GM21367 (cell line): ENCODE data around the gene OR5M11.
"Not testable (repeated sequence)": the region's sequence is repeated elsewhere in the genome, so short reads cannot be mapped to it uniquely, and the experiment has no call there.

ENCODE experiments used
- ATAC-seq: cut with Tn5 transposase; IDR thresholded peaks from one replicate; pipeline ENCODE4 v1.9.1; 2021; ENCODE audit not compliant: unreplicated experiment

Gene OR5M11

DNA sequence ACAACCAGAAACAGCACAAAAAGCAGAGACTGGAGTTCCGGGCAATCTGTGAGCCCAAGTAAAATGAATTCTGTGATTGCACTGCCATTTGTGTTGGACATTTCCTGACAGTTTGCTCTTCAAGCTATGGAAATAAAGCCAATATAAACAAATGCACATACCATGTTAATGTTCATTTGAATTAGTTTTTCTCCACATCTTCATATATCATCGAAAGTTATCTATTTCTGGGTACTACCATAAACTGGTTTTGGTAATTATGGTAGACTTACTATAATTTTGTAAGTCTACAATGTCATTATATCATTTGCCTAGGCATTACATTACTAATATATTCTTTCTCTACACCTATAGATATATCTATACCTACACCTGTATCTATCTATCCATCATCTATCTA, at the start of gene OR5M11:
Gene OR5M11, minus strand, starts transcription at position 101 of the 400 bp plus-strand sequence. Its CDS starts 0 bp downstream, at position 101.
- ATAC-seq: no peak

DNA sequence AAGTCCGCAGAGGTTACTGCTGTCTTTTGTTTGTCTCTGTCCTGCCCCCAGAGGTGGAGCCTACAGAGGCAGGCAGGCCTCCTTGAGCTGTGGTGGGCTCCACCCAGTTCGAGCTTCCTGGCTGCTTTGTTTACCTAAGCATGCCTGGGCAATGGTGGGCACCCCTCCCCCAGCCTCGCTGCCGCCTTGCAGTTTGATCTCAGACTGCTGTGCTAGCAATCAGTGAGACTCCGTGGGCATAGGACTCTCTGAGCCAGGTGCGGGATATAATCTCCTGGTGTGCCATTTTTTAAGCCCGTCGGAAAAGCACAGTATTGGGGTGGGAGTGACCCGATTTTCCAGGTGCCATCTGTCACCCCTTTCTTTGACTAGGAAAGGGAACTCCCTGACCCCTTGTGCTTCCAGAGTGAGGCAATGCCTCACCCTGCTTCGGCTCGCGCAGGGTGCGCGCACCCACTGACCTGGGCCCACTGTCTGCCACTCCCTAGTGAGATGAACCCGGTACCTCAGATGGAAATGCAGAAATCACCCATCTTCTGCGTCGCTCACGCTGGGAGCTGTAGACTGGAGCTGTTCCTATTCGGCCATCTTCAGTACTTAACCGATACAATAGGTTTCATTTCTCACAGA, 49.1 kb upstream of the OR5M11 start:
- not testable (repeated sequence) for ATAC-seq

DNA sequence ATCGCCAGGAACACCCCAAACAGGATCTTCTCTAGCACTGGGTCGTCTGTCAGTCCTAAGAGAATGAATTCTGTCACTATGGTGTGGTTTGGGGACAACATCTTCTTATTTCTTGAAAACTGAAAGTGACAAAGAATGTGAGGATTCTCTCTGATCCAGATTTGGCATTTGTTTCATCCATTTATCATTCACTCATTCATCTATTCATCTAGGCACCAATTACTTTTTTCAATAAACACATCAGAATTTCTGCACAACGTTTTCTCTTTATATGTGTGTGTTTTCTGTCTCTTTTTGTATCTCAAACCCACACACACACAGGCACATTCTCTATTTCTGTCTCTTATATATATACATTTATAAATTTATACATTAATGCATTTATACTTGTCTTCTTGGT, 34.6 kb upstream of the OR5M11 start, which contains the start of gene OR5M10:
Gene OR5M10, minus strand, starts transcription at position 101 of the 400 bp plus-strand sequence. Its CDS starts 0 bp downstream, at position 101.
- ATAC-seq: no peak

DNA sequence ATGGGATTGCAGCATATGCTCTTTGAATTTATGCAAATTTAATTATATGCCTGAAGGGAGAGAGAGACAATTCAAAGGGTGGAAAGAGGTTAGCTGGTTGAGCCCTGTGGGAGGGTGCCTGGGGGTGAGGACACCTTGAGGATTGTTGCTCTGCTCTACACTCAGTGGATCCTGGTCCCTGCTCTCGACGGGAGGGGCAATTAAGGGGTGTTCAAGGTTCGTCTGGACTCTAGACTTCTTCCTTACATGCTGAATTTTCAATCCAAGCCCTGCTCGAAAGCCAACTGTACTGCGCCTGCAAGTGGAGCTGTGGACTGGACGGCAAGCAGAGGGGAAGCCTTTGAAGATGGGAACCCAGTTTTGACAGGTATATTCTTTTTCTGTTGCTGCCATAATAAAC, 15.5 kb upstream of the OR5M11 start:
- ATAC-seq: no peak

DNA sequence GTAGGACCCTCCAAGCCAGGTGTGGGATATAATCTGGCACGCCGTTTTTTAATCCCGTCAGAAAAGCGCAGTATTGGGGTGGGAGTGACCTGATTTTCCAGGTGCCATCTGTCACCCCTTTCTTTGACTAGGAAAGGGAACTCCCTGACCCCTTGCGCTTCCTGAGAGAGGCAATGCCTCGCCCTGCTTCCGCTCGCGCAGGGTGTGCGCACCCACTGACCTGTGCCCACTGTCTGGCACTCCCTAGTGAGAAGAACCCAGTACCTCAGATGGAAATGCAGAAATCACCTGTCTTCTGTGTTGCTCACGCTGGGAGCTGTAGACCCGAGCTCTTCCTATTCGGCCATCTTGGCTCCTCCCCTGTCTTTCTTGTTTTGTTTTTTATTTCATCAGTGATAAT, 11.6 kb upstream of the OR5M11 start:
- ATAC-seq: not testable (repeated sequence)

DNA sequence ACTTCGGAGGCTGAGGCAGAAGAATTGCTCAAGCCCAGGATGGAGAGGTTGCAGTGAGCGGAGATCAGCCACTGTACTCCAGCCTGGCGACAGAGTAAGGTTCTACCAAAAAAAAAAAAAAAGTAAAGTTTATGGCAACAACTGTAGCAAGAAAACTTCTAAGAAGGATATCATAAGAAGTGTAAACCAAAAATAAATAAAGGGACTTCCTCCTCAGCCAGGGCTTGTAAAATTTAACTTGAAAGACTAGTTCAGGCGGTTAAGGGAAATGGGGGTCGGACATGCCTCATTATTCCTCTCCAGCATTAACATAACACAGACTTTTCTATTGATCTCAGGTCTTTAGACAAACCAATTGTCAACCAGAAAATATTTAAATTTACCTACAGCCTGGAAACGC, 2.5 kb upstream of the OR5M11 start:
- no peak for ATAC-seq

DNA sequence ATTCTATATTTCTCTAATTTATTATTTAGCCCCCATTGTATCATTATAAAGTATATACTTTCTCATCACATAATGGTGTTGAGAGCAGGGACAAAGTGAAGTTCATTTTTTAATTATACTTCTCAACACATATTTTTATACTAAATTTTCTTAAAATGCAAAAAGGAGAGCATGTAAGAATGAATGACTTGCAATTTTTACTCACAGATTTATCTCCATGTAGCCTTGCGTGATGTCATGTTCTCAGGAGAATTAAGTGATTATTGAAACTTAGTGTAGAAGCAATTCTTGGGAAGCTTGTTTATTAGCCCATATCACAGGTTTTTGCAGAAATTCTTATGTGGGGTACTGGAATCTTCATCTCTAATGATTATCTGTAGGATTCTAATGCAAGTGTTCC, 682 bp upstream of the OR5M11 start:
- ATAC-seq: no peak

DNA sequence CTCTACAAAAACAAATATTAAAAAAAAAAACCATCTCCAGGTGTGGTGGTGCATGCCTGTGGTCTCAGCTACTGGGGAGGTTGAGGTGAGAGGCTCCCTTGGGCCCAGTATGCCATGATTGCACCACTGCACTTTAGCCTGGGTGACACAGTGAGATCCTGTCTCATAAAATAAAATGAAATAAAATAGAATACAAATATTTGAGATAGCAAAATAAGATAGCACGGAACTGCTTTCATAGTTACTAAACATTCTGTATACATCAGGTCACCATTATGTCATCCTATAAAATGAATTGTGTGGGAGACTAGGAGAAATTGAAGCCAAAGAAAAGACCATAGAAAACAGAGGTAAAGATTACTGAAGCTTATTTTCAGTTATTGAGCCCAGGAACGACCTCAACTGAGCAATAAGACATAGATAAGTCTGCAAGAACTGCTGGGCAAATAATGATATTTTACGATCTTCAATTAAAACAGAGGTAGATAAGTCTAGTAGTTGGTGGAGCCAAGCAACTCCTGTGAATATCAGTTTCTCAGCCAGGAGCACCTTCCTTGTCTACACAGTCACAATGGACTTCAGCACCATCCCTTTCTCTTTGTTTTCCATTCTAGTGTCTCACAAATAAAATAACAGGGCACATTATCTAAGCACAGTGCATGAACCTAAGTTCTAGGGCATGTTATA, 9.9 kb downstream of the OR5M11 start:
- ATAC-seq: no peak

DNA sequence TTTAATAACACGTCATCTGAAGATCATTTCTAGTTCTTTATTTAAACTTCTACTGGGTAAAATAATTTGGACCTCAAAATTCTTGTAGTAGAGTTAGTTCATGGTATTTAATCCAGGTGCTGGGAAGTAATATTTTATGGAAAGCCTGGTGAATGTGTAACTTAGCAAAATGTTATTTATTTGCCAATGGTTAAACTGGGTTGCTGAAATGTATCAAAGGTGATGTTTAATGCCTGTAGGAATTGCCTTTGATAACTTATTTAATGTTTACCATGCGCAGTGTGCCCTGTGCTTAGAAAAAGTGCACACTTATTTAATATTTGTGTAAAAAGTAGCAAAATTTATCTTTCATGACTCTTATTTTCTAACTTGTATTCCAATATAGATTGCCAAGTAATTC, 11.2 kb downstream of the OR5M11 start:
- ATAC-seq: no peak

DNA sequence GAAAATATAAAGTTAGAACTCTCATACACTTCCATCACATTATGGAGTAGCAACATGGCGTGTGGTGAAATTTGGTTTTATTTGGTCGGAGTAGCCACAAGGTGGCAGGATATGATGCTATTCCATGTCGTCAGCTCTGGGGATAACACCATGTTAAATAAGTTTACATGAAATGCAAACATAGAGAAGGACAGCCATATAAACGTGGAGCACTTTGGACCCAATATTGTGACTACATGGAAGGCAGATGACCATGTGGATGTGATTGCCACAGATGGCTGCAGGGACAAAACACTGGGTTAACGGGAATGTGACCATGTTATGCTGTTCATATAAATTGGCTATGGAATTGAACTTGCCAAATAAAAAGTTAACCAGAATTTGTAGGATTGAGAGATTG, 21.0 kb downstream of the OR5M11 start:
- ATAC-seq: no peak

DNA sequence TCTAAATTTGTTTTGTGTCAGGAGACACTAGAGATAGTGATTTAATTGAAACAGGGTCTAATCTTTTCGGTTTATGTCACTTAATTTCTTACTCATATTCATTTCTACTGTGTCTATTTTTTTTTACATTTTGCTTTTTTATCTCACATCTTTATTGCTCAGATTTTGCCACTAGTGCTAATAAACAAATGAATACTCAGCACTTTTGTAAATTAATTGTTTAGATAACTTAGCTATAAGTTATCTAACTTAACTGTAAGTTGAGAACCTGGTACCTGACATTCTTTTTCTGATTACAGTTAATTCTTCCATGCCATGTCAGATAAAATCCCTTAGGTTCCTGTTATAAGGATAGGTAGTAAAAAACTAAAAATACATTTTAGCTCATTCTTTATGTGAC, 29.8 kb downstream of the OR5M11 start:
- ATAC-seq: no peak

DNA sequence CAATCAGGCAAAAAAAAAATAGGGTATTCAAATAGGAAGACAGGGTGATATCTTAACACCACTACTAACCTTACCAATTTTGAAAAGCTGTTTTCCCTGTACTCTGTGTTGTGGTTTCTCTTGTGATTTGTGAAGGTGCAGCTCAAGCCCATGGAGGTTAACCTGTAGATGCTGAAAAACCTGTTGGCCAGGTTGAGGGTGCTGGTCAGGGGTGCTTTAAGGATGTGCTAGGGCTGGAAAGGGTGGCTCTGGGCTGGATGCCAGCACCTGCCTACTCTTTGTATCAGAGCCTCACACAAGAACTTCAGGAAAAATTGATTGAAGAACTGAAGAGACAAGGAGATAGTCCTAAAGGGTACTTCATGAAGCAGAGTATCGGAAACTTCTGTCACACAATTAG, 33.6 kb downstream of the OR5M11 start:
- no peak for ATAC-seq

DNA sequence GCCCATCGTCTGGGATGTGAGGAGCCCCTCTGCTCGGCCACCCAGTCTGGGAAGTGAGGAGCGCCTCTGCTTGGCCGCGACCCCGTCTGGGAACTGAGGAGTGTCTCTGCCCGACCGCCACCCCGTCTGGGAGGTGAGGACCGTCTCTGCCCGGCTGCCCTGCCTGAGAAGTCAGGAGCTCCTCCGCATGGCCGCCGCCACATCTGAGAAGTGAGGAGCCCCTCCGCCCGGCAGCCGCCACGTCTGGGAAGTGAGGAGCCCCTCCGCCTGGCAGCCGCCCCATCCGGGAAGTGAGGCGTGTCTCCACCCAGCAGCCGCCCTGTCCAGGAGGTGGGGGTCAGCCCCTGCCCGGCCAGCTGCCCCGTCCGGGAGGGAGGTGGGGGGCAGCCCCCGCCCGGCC, 46.0 kb downstream of the OR5M11 start:
- no peak for ATAC-seq

DNA sequence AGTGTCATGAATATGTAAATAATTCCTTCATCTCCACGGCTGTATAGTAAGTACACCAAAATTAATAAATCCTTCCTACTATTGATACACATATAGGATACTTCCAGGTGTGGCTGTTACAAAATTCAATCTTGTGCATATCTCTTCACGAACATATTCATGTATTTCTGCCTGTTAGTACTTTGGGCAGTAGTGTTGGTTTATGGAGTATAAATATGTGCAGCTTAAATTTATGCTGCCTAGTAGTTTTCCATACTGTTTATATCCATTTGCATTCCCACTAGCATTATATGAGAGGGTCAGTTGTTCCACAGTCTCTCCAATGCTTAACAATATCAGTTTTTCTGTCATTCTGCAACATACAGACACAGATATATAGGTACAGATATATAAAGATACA, 47.9 kb downstream of the OR5M11 start:
- ATAC-seq: no peak
